ENCODE results near the gene NLN.

GRCh38 chr5:65833780-65834179 is 111.8 kb downstream of the NLN start:
- TF ChIP-seq POLR2A (IDR thresholded peaks at IDR 0.05; ENCODE audit: low read depth, low read length) = no peak
- no peak for TF ChIP-seq POLR2AphosphoS5 (IDR thresholded peaks at IDR 0.05; ENCODE audit: low read depth, low read length)
- TF ChIP-seq TAF1 (IDR thresholded peaks at IDR 0.05; ENCODE audit: borderline replicate concordance, low read depth, low read length) = no peak

Measured in GM12892 (cell line).